ENCODE results near the gene BEND2. TPM values are rescaled to one million over a fixed set of nuclear protein-coding genes. Genes with fewer than 3 reads are reported as not detected.

Gene BEND2
- polyA plus RNA-seq, 1 donor (not counting 4 experiments of a cell fraction or from before 2014, with no cell fraction given): not detected

DNA sequence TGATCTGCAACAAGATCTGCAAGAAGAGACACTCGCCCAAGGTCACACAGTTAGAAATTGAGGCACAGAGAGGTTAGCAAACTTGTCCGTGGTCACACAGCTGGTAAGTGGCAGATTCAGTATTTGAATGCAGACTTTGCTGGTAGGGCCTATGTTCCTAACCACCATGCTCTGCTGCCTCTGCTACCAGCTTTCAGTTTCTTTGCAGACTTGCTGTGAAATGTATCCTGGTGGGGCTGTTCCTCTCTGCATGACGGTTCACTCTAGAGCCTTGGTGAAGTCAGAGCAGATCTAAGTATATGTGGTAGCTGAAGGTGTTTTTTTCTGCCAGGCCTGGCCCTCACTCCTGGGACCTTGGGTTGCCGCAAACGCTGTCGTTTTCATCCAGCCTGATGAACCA, 87.1 kb downstream of the BEND2 start:
- Histone ChIP-seq H3K27ac (ENCODE audit: control insufficient read depth, insufficient read depth, low read length) (no peak overlapping the region), H3K9me3 (ENCODE audit: control insufficient read depth, low read depth, low read length) (no peaks in the 10 kb centered on the region), H3K36me3 (ENCODE audit: control insufficient read depth in 2 of 2, extremely low read depth in 1 of 2, insufficient read depth in 2 of 2, low read length in 2 of 2) (no peaks in the 10 kb centered on the region), H3K4me2 (ENCODE audit: control insufficient read depth, extremely low read depth, insufficient read depth, low read depth, low read length) (no peak overlapping the region), H4K20me1 (ENCODE audit: control insufficient read depth, extremely low read depth, insufficient read depth, low read length) (no peaks in the 10 kb centered on the region), H3K4me1 (ENCODE audit: control insufficient read depth, extremely low read depth, insufficient read depth, low read length) (no peaks in the 10 kb centered on the region), H3K4me3 (ENCODE audit: control insufficient read depth in 2 of 3, extremely low read depth in 1 of 3, insufficient read depth in 2 of 3, low read depth in 1 of 3, low read length in 3 of 3) (no peak overlapping the region), H3K9ac (ENCODE audit: control insufficient read depth, extremely low read depth, insufficient read depth, low read length) (no peak overlapping the region), H3K27me3 (ENCODE audit: control insufficient read depth, extremely low read depth, insufficient read depth, low read length) (no peaks in the 10 kb centered on the region), H2AFZ (ENCODE audit: control insufficient read depth, low read length) (no peak overlapping the region), H3K9me1 (ENCODE audit: control insufficient read depth, extremely low read depth, insufficient read depth, low read length) (no peaks in the 10 kb centered on the region), H3K79me2 (ENCODE audit: control insufficient read depth, insufficient read depth, low read length) (no peaks in the 10 kb centered on the region)
- dilution Hi-C loops (cut with MboI; ENCODE audit: extremely low pct_ligation_motif_present, low sequenced_read_pairs): no loop called here
- no peak for FAIRE-seq
- TF ChIP-seq, protein P1, sequence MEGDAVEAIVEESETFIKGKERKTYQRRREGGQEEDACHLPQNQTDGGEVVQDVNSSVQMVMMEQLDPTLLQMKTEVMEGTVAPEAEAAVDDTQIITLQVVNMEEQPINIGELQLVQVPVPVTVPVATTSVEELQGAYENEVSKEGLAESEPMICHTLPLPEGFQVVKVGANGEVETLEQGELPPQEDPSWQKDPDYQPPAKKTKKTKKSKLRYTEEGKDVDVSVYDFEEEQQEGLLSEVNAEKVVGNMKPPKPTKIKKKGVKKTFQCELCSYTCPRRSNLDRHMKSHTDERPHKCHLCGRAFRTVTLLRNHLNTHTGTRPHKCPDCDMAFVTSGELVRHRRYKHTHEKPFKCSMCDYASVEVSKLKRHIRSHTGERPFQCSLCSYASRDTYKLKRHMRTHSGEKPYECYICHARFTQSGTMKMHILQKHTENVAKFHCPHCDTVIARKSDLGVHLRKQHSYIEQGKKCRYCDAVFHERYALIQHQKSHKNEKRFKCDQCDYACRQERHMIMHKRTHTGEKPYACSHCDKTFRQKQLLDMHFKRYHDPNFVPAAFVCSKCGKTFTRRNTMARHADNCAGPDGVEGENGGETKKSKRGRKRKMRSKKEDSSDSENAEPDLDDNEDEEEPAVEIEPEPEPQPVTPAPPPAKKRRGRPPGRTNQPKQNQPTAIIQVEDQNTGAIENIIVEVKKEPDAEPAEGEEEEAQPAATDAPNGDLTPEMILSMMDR (optimal IDR thresholded peaks at IDR 0.05 in 1 of 3, IDR thresholded peaks at IDR 0.05 in 1 of 3, conservative IDR thresholded peaks at IDR 0.05 in 1 of 3; ENCODE audit: extremely low read depth in 1 of 3, insufficient read depth in 2 of 3, low read length in 3 of 3): no peak
- TF ChIP-seq EZH2 (IDR thresholded peaks at IDR 0.05; ENCODE audit: low read length): no peak
- no peak for DNase-seq (ENCODE audit: low read depth, low spot score)

DNA sequence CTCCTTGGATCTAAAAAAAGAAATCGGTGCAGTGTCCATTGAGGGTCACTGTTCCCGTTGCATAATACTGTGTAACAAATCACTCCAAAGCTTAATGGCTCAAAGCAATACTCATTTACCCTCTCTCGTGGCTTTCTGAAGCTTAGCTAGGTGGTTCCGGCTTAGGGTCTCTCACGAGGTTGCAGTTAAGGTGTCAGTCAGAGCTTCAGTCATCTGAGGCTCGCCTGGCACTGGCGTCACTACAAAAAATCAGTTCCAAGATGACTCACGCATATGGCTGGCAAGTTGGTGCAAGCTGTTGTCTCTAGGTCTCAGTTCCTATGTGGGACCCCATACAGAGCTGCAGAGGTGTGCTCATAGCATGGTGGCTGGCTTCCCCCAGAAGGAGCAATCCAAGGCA, 91.0 kb downstream of the BEND2 start:
- H3K79me2 ChIP-seq (ENCODE audit: control insufficient read depth, insufficient read depth, low read length): no peaks in the 10 kb centered on the region
- no peak overlapping the region for H3K4me2 ChIP-seq (ENCODE audit: control insufficient read depth, extremely low read depth, insufficient read depth, low read depth, low read length)
- no peaks in the 10 kb centered on the region for H3K4me1 ChIP-seq (ENCODE audit: control insufficient read depth, extremely low read depth, insufficient read depth, low read length)
- H3K9me1 ChIP-seq (ENCODE audit: control insufficient read depth, extremely low read depth, insufficient read depth, low read length): no peaks in the 10 kb centered on the region
- no peak overlapping the region for H2AFZ ChIP-seq (ENCODE audit: control insufficient read depth, low read length)
- H3K27me3 ChIP-seq (ENCODE audit: control insufficient read depth, extremely low read depth, insufficient read depth, low read length): no peaks in the 10 kb centered on the region
- dilution Hi-C loops (cut with MboI; ENCODE audit: extremely low pct_ligation_motif_present, low sequenced_read_pairs): no loop called here
- H3K36me3 ChIP-seq (ENCODE audit: control insufficient read depth in 2 of 2, extremely low read depth in 1 of 2, insufficient read depth in 2 of 2, low read length in 2 of 2): no peaks in the 10 kb centered on the region
- no peak overlapping the region for H3K9ac ChIP-seq (ENCODE audit: control insufficient read depth, extremely low read depth, insufficient read depth, low read length)
- DNase-seq (ENCODE audit: low read depth, low spot score): no peak
- H4K20me1 ChIP-seq (ENCODE audit: control insufficient read depth, extremely low read depth, insufficient read depth, low read length): no peaks in the 10 kb centered on the region
- no peak for FAIRE-seq
- no peak for TF ChIP-seq EZH2 (IDR thresholded peaks at IDR 0.05; ENCODE audit: low read length)
- TF ChIP-seq, protein P1 (optimal IDR thresholded peaks at IDR 0.05 in 1 of 3, IDR thresholded peaks at IDR 0.05 in 1 of 3, conservative IDR thresholded peaks at IDR 0.05 in 1 of 3; ENCODE audit: extremely low read depth in 1 of 3, insufficient read depth in 2 of 3, low read length in 3 of 3): no peak
- no peaks in the 10 kb centered on the region for H3K9me3 ChIP-seq (ENCODE audit: control insufficient read depth, low read depth, low read length)
- H3K27ac ChIP-seq (ENCODE audit: control insufficient read depth, insufficient read depth, low read length): no peak overlapping the region
- no peak overlapping the region for H3K4me3 ChIP-seq (ENCODE audit: control insufficient read depth in 2 of 3, extremely low read depth in 1 of 3, insufficient read depth in 2 of 3, low read depth in 1 of 3, low read length in 3 of 3)
